Posterior cingulate gyrus (tissue), 11 donors: Measurements from ENCODE around the gene ATP11A.
A peak's percentile ranks its signal among the peaks of the same experiment; 100 is the strongest.

ENCODE experiments used
- DNase-seq, 10 donors: peaks; one replicate each; pipeline versions ENCODE4 v3.0.0 to v3.0.0-alpha.2; 2020 to 2021; ENCODE audit warnings: mixed read lengths in 3 of 10
- intact Hi-C: fragments of 100-400 bp; cut with DNase I; formaldehyde crosslinking; loops from one replicate; pipeline ENCODE4 v1.15.1; 2023

Gene ATP11A

DNA sequence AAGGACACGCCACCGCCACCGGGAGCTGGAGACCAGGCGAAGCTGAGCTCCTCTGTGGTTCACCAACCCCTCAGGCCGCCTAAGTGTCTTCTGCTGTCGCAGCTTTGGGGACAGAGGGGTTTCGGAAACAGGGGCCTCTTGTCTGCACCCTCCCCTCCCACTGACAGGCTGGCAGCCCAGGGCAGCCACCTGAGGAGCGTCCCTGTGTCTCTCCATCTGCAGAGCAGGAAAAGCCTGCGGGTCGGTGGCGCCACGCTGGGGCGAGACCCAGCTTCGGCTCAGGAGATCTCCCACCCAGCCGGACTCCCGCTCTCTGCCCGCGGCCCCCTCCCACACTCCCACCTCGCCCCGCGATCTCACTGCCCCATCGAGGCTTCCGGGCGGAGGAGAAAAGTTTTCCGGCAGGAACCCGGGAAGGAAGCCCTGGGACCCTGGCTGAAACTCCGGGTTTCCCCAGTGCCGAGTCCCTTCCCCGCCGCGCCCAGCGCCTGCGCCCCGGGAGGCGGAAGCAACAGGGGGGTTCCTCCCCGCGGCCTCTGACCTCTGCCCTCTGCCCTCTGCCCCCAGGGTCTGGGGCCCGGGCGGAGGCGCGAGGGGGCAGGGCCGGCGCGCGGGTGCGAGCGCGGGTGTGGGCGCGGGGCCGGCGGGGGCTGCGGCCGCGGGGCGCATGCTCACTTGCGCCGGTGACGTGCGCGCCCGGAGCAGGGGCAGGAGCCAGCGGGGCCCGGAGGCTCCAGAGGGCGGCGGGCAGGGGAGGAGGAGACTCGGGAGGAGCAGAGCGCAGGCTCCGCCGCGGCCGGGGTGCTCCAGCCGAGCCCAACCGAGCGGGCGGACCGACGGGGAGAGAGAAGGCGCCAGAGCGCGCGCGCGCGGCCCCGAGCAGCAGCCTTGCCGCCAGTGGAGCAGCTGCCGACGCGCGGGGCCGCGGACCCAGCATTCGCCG is at the start of gene ATP11A:
Gene ATP11A (plus strand): TSS at position 736 of the 943 bp plus-strand sequence. CDS start 379 bp downstream, outside the sequence.
- DNase-seq, result peak; percentile 83 to 99 (median 90)
- intact Hi-C loops, result loop anchor here (1.0 to 10.0 kb wide), 3 partner anchors 73 to 185 kb away; no protein-coding TSS in a partner anchor

DNA sequence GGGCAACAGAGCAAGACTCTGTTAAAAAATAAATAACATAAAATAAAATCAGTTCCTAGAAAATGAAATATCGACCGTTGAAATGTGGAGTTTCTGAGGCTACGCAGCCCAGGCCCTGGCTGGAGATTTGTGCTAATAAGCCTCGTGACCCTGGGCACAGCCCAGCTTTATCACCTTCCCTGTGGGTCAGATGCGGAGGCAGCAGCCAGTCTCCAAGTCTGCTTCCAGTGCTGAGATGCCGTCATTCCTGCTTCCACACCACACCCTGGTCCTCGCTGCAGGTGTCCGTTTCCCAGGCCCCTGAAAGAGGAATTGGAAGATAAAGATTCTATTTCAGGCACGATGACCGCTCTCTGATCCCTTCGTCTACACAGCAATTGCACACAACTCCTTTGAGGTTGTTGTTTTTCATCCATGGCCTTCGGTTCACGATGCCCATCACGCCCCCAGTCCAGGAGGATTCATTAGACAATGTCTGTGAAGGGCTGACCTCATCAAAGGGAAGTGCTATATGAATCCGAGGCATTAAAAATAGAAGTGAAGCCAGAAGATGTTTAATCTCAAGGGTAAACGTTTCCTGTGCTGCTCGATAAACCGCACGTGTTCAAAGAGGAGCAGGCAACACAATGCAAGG is 48.3 kb upstream of the ATP11A start:
- intact Hi-C loops, result no loop called here
- DNase-seq, result peak in 1 of 10 donors; percentile 48

DNA sequence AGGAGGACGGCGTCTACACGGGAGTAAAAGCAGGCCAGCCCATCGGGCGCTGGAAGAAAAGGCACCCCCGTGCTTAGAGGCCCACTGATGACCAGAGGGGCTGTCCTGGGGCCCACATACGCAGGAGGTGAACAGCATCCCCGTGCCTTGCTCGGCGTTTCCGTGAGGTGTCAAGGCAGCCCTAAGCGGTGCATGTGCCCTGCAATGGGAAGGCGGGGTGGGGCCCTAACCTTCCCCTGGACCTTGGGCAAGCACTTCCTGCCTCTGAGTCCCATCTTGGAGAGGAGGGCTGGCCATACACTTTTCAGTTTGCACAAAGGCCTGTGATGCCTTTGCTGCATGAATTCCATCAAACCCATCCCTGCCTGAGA is 47.8 kb upstream of the ATP11A start:
- peak in 1 of 10 donors; percentile 70 for DNase-seq
- intact Hi-C loops, result no loop called here

DNA sequence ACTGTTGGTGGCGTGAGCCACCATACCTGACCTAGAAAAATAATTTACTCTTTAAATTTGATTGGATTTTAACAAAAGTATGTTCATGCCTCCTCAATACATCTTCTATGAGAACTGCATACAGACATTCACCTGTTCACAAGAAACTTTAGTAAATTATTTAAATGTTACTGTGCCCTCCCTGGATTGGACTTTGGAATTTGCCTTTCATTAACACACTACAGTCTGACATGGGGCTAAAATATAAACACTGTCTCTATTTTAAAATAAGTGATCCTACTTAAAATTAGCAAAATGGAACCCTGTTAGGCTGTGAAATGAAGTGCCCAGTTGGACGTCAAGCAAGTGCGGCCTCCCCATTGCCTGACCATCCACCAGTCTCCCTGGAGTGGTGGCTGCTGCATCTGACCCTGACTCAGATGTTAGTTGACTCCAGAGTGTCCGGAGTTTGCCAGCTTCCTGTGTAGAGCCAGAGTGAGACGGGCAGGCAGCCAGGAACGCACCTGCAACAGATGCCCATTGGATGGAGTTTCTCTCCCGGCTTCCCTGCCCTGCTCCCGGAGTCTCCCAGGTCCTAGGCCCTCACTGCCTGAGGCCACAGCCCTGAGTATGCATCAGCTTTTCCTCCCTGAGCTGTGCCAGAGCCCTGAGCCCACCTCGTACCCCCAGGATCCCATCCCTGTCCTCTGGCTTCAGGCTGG is 45.9 kb upstream of the ATP11A start:
- intact Hi-C loops, result no loop called here

DNA sequence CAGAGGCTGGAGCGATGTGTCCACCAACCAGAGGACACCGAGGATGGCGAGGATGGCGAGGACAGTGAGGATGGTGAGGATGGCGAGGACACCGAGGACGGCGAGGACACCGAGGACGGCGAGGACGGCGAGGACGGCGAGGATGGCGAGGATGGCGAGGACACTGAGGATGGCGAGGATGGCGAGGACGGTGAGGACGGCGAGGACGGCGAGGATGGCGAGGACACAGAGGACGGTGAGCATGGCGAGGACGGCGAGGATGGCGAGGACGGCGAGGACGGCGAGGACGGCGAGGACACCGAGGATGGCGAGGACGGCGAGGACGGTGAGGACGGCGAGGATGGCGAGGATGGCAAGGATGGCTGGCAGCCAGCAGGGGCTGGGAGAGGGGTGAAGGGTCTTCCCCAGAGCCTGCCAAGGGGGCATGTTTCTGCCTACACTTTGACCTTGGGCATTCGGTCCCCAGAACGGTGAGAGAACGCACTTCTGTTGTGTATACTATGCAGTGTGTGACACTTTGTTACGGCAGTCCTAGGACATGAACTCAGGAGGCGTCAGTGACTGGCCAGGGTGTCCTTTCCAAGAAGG is 44.4 kb upstream of the ATP11A start:
- intact Hi-C loops, result no loop called here

More for the DNA sequence above, 45.9 kb upstream of the ATP11A start:
- peak in 1 of 10 donors; percentile 39 for DNase-seq

DNA sequence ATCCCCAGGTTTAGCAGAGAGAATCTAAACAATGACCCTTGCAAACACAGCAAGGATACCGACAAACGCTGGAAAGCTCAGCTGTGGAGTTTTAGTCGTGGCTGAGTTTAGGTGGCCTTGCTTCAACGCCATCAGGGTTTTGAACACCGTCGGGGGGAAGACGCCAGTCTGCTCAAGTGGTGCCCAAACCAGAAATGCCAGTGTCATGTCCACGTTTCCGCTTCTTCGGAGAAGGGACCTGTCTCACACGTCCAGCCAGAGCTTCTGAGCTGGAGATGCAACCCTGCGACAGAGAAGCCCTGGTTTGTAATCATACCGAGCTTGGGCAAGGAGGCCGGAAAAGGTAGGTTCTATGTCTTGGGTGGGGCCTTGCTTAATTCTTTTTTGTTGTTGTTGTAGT is 42.6 kb upstream of the ATP11A start:
- peak in 1 of 10 donors; percentile 57 for DNase-seq
- intact Hi-C loops, result no loop called here

More for the DNA sequence above, 44.4 kb upstream of the ATP11A start:
- peak in 1 of 10 donors; percentile 63 for DNase-seq

DNA sequence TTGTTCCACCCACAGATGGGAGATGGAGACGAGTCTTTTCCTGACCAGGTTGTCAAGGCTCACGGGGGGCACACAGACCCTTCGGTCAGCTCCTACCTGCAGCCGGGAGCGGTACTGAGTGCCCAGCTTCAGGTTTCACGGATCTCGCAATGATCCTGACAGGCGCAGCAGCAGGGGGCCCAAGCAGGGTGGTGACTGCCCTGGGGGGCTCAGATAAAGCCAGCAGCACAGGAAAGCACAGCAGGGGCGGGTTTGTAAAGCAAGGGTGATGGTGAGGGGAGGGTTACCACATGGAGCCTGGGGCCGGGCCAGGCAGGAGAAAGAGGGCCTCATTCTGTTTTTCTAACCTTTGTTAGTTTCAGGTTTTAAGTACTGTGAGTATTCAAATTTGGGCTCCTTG is 41.7 kb upstream of the ATP11A start:
- intact Hi-C loops, result no loop called here
- DNase-seq, result peak in 1 of 10 donors; percentile 32

DNA sequence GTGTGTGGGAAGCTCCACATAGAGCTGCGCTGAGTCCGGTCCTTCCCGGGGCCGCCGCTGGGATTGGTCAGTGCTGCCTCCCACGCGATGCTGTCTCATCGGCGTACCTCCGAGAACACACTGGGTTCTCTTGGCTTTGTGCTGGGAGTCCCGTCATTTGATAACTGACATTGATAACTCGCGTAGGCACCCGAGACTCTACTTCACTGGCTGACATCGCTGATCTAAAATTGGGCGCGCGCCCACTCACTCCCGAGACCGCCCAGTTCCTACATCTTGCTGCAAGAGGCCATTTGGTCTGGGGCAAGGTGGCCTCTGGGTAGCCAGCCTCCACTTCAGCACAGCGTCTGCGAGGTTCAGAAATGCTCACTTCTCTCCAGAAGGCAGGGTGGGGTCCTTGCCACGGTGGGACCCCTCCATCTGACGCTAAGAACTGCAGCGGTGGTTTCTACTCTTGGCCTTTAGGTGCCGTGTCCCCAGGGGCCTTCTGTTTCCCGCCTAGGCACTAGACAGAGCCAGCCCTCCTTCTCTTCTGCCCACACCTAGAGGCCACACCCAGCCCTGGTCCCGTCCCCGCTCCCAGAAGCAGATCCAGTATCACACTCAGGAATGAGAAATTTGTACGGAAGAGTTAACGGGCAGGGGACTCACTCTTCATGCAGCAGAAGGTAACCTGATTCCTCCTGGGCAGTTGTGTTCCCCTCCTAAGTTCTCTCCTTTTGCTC is 40.7 kb upstream of the ATP11A start:
- peak in 1 of 10 donors; percentile 69 for DNase-seq
- intact Hi-C loops, result no loop called here

DNA sequence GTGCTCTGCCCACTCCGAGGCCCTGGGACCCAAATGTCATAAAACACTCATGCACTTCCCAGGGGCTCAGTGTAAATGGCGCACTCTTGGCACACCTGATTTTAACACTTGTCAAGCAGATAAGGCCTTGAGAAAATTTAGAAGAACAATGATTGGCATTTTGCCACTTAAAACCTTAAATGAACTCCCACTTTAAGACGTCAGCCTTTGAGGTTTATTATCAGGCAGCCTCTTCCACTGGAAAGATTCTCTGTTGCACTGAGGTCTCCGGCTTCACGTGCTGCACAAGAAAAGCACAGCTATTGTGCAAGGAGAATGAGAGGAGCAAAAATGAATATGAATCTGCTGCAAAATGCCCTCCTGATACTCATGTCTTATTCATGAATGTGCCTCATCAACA is 38.5 kb upstream of the ATP11A start:
- intact Hi-C loops, result no loop called here

DNA sequence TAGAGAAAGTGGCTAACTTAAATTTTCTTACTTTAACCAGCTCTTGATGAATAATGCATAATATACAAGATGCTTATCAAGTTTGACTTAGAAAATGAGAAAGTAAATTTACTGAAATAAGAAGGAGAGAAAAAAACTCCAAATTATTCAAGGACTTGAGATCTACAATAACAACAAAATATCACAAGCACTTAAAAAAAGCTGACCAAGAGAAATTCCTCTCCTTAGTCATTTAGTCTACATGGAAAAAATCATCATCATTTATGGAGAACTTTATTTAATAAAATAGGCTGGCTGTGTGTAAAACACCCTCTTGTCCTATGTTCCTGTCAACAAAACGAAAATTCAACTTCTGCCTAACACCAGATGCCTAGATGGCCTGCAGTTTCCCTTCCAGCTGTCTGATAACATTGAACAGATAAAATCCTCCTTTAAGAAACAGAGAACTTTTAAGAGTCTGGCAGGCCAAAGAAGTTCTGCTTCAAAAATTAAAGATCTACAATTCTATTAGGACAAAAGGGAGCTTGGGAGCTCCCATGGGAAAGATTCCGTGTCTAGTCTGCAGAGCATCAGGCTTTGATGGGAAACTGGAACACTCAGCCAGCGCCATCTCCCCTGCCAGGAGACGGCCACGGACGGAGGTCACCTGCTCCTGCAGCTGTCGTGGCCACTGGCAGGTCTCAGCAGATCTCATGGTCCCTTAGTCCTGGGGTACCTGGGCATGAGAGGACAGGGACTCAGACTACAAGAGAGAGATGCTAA is 37.9 kb upstream of the ATP11A start:
- peak in 1 of 10 donors; percentile 21 for DNase-seq
- intact Hi-C loops, result no loop called here

More for the DNA sequence above, 38.5 kb upstream of the ATP11A start:
- peak in 1 of 10 donors; percentile 16 for DNase-seq

DNA sequence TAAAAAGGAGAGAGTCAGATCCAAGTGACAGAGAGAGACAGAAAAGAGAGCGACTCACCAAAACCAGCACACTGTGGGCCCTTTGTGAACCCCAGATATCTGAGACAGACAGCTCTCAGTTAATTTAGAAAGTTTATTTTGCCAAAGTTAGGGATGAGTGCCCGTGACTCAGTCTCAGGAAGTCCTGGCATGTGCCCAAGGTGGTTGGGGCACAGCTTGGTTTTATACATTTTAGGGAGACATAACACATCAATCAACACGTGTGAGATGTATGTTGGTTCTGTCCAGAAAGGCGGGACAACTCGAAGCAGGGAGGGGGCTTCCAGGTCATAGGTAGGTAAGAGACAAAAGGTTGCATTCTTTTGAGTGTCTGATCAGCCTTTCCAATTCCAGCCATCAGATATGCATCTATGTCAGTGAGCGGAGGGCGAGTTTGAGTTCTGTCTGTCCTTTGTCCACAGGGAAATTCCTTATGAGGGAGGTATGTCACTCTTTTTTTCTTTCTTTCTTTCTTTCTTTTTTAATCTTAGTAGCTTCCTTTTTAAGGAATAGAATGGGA is 37.2 kb upstream of the ATP11A start:
- intact Hi-C loops, result no loop called here
- peak in 1 of 10 donors; percentile 17 for DNase-seq

DNA sequence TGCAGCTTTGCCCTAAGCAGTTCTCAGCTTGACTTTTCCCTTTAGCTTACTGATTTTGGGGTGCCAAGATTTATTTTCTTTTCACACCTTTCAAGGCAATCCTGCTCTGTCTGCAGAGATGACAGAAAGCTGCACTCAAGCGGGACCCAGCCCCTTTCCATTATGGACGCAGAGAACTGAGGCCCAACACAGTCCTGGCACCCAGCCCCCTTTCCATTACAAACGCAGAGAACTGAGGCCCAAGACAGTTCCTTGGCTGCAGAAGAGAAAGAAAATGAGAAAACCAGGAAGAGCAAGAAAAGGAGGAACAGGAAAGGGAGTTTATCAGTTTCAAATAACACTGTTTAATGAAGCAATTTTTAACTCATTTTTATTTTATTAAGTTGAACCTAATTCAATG is 36.8 kb upstream of the ATP11A start:
- intact Hi-C loops, result no loop called here
- DNase-seq, result peak in 1 of 10 donors; percentile 62

DNA sequence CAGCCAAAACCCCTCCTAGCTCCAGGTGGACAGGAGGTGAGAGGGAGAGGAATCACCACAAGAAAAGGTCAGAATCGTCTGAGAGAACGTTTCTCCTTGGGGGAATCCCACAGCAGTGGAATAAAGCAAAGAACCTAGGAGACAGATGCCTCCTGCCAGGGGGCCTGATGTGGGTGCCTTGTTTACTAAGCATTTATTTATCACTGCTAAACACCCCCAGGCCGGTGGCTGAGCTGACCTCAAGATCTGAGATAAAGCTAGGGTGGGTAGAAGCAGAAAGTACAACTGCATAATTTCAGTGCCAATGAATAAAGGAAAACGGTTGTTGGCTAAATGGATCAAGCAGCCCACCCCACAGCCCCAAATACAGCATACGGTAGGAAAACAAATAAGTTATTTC is 33.9 kb upstream of the ATP11A start:
- intact Hi-C loops, result no loop called here

DNA sequence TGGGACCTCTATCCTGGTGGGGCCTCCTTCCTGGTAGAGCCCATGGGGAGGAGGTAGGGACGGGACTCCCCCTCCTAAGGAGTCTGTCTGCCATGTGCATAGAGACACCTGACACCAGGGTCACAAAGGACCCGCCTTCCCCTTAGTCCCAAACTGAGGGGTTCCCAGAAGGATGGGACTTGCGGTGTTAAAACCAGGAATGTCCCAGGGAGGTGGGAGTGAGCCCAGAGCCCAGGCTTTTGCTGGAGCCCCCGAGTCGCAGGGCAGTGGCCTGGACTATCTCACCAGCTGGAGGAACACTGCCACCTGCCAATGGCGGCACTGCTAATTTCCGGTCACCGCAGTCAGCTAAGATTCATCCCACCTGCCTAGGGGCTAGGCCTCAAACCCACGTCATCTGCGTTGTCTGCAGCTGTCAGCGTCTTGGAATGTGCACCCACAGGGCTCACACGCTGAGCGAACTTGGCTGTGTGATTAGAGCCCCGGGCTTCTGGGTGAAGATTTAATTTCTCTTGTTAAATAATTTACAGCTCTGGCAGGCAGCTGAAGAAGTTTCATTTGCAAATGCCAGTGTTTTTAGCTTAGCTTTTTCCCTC is 31.9 kb upstream of the ATP11A start:
- DNase-seq, result peak in 1 of 10 donors; percentile 55
- intact Hi-C loops, result no loop called here

More for the DNA sequence above, 33.9 kb upstream of the ATP11A start:
- peak in 1 of 10 donors; percentile 30 for DNase-seq

DNA sequence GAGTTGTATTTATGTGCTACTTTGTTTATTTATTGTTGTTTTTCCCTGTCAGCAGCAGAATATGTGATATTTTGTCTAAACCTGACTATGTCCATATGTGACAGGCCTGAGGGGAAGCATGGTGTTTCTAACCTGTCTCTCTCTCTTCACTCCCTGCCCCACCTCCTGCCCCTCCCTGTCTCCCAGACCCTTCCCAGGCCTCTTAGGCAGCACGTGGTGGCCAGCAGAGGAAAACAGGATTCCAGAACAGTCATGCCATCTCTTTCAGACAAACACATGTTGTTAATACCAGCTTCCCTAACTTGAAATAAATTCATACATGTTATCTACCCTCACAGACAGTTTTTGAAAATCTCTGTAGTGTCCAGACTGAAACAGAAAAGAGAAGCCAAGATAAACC is 31.0 kb upstream of the ATP11A start:
- intact Hi-C loops, result no loop called here
- DNase-seq, result peak in 1 of 10 donors; percentile 5

DNA sequence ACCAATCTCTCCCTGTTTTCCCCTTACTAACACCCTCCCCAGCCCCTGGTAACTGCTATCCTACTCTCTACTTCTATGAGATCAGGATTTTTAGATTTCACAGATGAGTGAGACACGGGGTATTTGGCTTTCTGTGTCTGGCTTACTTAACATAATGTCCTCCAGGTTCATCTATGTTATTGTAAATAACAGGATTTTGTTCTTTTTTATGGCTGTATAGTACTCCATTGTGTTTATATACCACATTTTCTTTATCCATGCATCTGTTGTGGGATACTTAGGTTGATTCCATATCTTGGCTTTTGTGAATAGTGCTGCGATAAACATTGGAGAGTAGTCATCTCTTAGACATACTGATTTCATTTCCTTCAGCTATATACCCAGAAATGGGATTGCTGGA is 28.5 kb upstream of the ATP11A start:
- DNase-seq, result no peak
- intact Hi-C loops, result no loop called here

DNA sequence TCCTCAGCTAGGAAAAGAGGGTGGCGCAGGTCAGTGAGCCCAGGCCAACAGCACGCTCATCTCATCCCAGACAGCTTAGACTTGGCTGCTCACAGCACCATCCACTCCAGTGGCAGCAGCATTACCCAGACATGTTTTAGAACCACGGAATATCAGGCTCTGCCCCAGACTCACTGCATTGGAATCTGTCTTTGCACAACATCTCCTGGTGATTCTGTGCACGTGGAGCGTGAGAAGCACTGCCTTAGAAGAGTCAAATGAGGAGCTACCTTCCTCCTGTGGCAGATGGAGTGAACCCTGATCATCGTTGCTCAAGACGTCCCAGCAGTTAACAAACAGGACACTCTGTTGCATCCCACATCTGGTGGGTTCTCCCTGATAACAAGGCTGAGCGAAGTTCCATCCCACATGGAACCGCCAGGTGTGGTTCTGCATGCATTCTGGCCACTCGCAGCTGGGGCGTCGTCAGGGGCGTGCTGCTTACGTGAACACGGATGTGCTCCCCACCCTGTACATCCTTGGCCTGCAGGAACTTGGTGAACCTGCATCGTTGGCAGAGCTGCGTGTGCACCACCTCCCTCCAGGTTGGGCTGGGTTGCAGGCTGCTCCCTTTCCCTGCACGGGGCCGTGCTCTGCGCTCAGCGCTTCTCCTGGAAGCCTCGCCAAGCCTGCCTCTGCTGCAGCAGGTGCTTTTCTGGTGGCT is 25.2 kb upstream of the ATP11A start:
- peak in 1 of 10 donors; percentile 59 for DNase-seq
- intact Hi-C loops, result no loop called here

DNA sequence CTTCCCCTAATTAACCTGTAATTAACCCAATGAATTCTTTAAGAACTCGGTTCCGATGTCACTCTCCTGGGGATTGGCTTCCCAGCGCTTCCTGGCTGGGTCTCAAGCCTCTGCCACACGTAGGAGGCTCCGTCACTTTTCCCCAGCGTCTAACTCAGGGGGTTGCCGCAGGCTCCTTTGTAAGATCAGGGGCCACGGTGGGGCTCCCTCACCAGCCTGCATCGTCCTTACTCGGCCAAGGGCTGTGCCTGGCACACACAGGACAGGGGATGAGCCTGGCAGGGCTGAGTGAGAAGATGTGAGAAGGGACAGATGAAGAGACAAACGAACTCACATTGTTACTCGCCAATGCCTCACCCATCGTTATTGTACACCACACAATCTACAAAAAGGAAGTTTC is 20.9 kb upstream of the ATP11A start:
- intact Hi-C loops, result no loop called here
- peak in 1 of 10 donors; percentile 12 for DNase-seq
